VCaP (cell line): Measurements from ENCODE around the gene SEMA4G.

ENCODE experiments used
- H3K27ac ChIP-seq: fragments of 450-650 bp; 2 replicates; pipeline ENCODE4 v1.5.1; 2017
- CTCF ChIP-seq: fragments of 450-650 bp; conservative IDR thresholded peaks from 2 replicates; pipeline ENCODE4 v1.5.1; 2017; ENCODE audit warnings: mild to moderate bottlenecking, moderate library complexity

SEMA4G gene

GRCh38 chr10:100984672-100985177, 15.4 kb downstream of the SEMA4G start:
- no peak for TF ChIP-seq CTCF
- H3K27ac ChIP-seq: no peak overlapping the region

GRCh38 chr10:100985336-100985735, 16.0 kb downstream of the SEMA4G start:
- no peak for TF ChIP-seq CTCF
- no peak overlapping the region for H3K27ac ChIP-seq

GRCh38 chr10:100986623-100986951, 17.3 kb downstream of the SEMA4G start:
- H3K27ac ChIP-seq: peak overlapping the region; percentile 91
- no peak for TF ChIP-seq CTCF

- H3K27ac ChIP-seq: peak within 1 kb of the TSS; percentile 91
- no peak for TF ChIP-seq CTCF
Observed at GRCh38 chr10:100986952-100987684, 17.8 kb downstream of the SEMA4G start, which contains the start of the genes MRPL43 and TWNK. Gene MRPL43 (minus strand): TSS chr10:100987497. CDS start chr10:100987443, 54 bp downstream. Gene TWNK (plus strand): TSS chr10:100987543. CDS start chr10:100988211, 668 bp downstream.

GRCh38 chr10:100987685-100988049, 18.4 kb downstream of the SEMA4G start:
- TF ChIP-seq CTCF: no peak
- peak overlapping the region; percentile 91 for H3K27ac ChIP-seq

- no peak for TF ChIP-seq CTCF
- H3K27ac ChIP-seq: peak overlapping the region; percentile 91
Observed at GRCh38 chr10:100988166-100988565, 18.9 kb downstream of the SEMA4G start.

GRCh38 chr10:100989088-100989487, 19.8 kb downstream of the SEMA4G start:
- no peak for TF ChIP-seq CTCF
- peak overlapping the region; percentile 91; the same call in 1 of the 2 replicates for H3K27ac ChIP-seq
